GM18526 (cell line): ENCODE results near the gene PRPF40A.

Experiments
- POLR2A ChIP-seq: IDR thresholded peaks from 3 replicates; pipeline ENCODE4 v1.6.1; 2011; ENCODE audit not compliant: insufficient read length; ENCODE audit errors: extremely low read depth

Gene PRPF40A

GRCh38 chr2:152718076-152718908, 1.0 kb upstream of the PRPF40A start, which contains the start of gene ARL6IP6:
ARL6IP6 (plus strand) TSS chr2:152718620; CDS start chr2:152718625, 5 bp downstream.
- TF ChIP-seq POLR2A = peak; percentile 91

GRCh38 chr2:152716805-152717227, 445 bp downstream of the PRPF40A start:
- TF ChIP-seq POLR2A = no peak

- TF ChIP-seq POLR2A = no peak
These were observed 1.3 kb downstream of the PRPF40A start for GRCh38 chr2:152715854-152716428.

- no peak for TF ChIP-seq POLR2A
These were observed 2.1 kb downstream of the PRPF40A start for GRCh38 chr2:152715112-152715511.

- no peak for TF ChIP-seq POLR2A
These were observed 6.5 kb downstream of the PRPF40A start for GRCh38 chr2:152710713-152711112.

GRCh38 chr2:152708742-152709141, 8.5 kb downstream of the PRPF40A start:
- TF ChIP-seq POLR2A = no peak

GRCh38 chr2:152706477-152707021, 10.7 kb downstream of the PRPF40A start:
- no peak for TF ChIP-seq POLR2A

- no peak for TF ChIP-seq POLR2A
These were observed 16.1 kb downstream of the PRPF40A start for GRCh38 chr2:152701198-152701597.

- no peak for TF ChIP-seq POLR2A
These were observed 20.8 kb downstream of the PRPF40A start for GRCh38 chr2:152696476-152696875.

- no peak for TF ChIP-seq POLR2A
These were observed 21.5 kb downstream of the PRPF40A start for GRCh38 chr2:152695763-152696162.

GRCh38 chr2:152694161-152694661, 23.1 kb downstream of the PRPF40A start:
- no peak for TF ChIP-seq POLR2A

- no peak for TF ChIP-seq POLR2A
These were observed 24.2 kb downstream of the PRPF40A start for GRCh38 chr2:152693033-152693432.

GRCh38 chr2:152686321-152686720, 30.9 kb downstream of the PRPF40A start:
- TF ChIP-seq POLR2A = no peak

- no peak for TF ChIP-seq POLR2A
These were observed 33.9 kb downstream of the PRPF40A start for GRCh38 chr2:152683400-152683799.

GRCh38 chr2:152682663-152683062, 34.6 kb downstream of the PRPF40A start:
- TF ChIP-seq POLR2A = no peak

- no peak for TF ChIP-seq POLR2A
These were observed 38.5 kb downstream of the PRPF40A start for GRCh38 chr2:152678808-152679207.
